NCI-H1105 (cell line): ENCODE results near the gene AKAP17A.
"Not testable (repeated sequence)": the region's sequence is repeated elsewhere in the genome, so short reads cannot be mapped to it uniquely, and the experiment has no call there.

ENCODE experiments used
- DNase-seq: peaks from one replicate; lab custom pipeline; 2025; lab: John Stamatoyannopoulos, UW

Gene AKAP17A, protein sequence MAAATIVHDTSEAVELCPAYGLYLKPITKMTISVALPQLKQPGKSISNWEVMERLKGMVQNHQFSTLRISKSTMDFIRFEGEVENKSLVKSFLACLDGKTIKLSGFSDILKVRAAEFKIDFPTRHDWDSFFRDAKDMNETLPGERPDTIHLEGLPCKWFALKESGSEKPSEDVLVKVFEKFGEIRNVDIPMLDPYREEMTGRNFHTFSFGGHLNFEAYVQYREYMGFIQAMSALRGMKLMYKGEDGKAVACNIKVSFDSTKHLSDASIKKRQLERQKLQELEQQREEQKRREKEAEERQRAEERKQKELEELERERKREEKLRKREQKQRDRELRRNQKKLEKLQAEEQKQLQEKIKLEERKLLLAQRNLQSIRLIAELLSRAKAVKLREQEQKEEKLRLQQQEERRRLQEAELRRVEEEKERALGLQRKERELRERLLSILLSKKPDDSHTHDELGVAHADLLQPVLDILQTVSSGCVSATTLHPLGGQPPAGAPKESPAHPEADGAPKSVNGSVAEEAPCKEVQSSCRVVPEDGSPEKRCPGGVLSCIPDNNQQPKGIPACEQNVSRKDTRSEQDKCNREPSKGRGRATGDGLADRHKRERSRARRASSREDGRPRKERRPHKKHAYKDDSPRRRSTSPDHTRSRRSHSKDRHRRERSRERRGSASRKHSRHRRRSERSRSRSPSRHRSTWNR

DNA sequence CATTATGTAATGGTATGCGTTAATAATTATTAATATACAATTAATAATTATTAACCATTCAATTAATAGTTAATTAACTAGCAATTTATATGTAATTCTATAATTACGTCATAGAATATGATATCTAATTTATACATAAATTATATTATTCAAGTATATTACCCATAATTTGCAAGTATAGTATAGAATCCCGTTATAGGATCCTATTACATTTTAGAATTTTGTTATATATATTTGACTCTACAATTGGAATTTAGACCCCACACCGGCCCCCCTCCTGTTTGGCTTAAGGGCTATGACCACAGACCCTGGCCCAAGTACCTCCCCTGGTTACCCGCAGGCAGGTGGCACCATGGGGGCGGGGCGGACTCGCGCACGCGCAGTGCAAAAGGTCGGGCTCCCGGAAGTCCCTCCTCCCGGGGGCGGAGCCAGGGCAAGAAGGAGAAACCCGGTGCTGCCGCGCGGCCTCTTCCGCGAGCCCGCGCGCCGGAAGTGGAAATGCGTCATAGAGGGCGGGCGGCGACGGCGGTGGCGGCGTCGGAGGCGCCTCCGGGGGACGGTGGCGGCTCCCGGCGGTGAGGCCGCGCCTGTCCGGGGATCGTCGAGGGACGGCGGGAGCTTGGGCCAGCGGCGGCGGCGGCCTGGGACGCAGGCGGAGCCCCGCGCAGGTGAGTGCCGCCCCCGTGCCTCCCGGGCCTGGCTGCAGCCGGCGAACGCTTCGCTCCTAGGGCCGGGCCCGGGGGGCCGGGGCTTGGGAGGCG, at the start of gene AKAP17A:
Gene AKAP17A, plus strand, starts transcription at position 503 of the 761 bp plus-strand sequence. CDS start 1,859 bp downstream, outside the sequence.
- peak; percentile 89 for DNase-seq

- DNase-seq, result no peak
Measured at GRCh38 chrX:1542994-1543725, 48.2 kb upstream of the AKAP17A start.

DNA sequence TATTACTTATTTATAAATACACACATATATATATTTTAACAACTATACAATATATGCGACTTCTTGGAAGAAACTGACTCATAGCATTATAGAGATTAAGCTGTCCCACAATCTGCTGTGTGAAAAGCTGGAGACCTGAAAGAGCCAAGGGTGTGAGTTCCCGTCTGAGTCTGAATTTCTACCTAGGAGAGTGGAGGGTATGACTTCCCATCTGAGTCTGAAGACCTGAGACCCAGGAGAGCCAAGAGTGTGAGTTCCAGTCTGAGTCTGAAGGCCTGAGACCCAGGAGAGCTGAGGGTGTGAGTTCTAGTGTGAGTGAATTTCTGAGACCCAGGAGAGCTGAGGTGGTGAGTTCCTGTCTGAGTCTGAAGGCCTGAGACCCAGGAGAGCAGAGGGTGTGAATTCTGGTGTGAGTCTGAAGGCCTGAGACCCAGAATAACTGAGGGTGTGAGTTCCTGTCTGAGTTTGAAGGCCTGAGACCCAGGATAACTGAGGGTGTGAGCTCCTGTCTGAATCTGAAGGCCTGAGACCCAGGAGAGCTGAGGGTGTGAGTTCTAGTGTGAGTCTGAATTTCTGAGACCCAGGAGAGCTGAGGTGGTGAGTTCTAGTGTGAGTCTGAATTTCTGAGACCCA, 45.5 kb upstream of the AKAP17A start:
- no peak for DNase-seq

DNA sequence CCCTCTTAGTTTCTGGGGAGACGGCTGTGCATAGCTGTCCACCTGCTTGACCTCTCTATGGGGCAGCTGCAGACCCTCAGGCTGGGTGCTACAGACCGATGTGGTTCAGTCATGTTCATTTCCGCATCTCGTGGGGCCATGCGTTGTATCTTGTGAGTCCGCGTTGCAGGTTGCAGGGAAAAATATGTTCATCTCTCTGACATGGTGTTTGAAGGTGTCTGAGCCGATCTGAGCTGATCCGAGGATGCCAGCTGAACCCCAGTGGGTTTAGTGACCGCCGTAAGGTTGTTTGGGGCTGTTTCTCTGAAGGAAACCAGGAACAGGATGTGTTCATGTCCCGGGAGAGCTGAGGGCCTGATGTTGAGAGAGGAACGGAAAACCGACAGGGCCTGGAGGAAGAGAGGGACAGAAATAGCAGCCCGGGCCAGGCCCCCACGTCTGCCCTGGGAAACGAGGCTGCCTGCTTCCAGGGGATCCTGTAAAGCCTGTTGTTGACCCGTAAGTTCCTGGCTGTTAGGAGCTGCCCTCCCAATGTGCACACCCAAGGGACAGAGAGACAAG, 44.6 kb upstream of the AKAP17A start:
- no peak for DNase-seq

- no peak for DNase-seq
Measured at GRCh38 chrX:1551959-1552546, 39.4 kb upstream of the AKAP17A start.

GRCh38 chrX:1554469-1555210, 36.8 kb upstream of the AKAP17A start:
- no peak for DNase-seq

- no peak for DNase-seq
Measured at GRCh38 chrX:1555370-1555769, 36.0 kb upstream of the AKAP17A start.

DNA sequence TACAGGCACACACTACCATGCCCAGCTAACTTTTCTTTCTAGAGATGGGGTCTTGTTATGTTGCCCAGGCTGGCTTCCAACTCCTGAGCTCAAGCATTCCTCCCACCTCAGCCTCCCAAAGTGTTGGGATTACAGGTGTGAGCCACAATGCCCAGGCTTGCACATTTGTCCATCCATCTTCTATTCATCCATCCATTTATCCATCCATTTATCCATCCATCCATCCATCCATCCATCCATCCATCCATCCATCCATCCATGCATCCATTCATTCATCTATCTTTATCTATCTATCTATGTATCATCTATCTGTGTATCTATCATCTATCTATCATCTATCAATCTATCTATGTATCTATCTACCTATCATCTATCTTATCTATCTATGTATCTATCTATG, 34.0 kb upstream of the AKAP17A start:
- not testable (repeated sequence) for DNase-seq

- DNase-seq, result no peak
Measured at GRCh38 chrX:1558761-1559468, 32.5 kb upstream of the AKAP17A start.

- DNase-seq, result no peak
Measured at GRCh38 chrX:1561164-1561563, 30.2 kb upstream of the AKAP17A start.

GRCh38 chrX:1564077-1564476, 27.3 kb upstream of the AKAP17A start:
- DNase-seq, result not testable (repeated sequence)

DNA sequence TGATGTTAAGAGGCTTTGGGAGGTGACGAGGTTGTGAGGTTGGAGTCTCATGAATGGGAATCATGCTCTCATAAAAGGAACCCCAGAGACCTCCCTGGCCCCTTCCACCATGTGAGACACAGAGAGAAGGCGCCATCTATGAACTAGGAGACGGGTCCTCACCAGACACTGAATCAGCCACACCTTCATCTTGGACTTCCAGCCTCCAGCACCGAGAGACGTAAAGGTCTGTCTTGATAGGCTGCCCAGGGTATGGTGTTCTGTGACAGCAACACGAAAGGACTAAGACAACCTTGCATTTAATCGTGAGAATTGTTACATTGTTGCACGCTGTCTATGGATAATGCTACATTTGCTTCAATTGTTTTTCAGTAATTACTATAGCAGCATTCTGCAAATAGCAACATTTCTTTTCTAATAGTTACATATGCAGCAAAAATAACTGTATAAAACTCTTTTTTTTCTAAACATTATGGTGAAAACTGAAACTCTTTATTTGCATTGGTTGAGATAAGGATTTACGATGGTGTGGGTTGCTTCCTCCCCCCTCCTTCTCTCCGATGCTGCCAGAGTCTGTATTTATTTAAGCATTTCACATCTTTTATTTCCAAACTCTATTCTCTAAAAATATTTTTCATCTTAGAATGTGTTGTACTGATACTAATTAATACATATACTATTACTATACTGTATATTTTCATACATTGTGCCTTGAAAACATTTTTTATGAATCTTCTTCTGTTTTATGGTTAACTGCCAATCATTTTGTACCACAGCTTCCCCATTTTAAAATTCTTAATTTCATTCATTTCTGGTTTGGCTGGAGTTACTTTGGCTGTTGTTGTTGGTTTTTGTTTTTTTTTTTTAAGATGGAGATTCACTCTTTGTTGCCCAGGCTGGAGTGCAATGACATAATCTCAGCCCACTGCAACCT, 26.4 kb upstream of the AKAP17A start:
- DNase-seq, result no peak

- not testable (repeated sequence) for DNase-seq
Measured at GRCh38 chrX:1574181-1574580, 17.2 kb upstream of the AKAP17A start.

- DNase-seq, result no peak
Measured at GRCh38 chrX:1576201-1576992, 15.0 kb upstream of the AKAP17A start.

DNA sequence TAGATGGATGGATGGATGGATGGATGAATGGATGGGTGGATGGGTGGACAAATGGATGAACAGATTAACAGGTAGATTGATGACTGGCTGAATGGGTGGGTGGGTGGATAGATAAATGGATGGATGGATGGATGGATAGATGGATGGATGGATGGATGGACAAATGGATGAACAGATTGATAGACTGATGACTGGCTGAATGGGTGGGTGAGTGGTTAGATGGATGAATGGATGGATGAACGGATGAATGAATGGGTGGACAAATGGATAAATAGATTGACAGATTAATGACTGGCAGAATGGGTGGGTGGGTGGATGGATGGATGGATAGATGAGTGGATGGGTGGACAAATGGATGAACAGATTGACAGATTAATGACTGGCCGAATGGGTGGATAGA, 13.6 kb upstream of the AKAP17A start:
- DNase-seq, result no peak

DNA sequence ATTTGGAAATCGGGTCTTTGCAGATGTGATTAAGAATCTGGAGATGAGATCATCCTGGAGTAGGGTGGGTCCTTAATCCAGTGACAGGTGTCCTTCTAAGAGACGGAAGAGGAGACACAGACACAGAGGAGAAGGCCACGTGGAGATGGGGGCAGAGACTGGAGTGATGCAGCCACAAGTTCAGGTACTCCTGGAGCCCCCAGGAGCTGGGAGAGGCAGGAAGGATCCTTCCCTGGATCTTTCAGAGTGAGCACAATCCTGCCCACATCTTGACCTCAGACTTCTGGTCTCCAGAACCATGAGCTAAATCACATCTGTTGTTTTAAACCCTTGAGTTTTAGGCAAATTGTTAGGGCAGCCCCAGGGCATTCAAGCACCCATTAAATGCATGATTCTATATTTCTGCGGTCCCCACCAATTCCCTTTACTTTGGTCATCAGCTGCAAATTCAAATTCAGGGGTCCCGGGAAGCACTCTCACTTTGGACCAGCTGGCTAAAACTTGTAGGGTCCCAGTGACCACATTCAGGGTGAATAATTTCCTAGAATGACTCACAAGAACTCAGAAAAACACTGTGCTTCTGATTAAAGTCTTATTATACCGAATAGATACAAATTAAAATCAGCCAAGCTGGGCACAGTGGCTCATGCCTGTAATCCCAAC, 12.8 kb upstream of the AKAP17A start:
- DNase-seq, result no peak

- DNase-seq, result peak; percentile 2
Measured at GRCh38 chrX:1581132-1581531, 10.3 kb upstream of the AKAP17A start.
